Esophagus muscularis mucosa (tissue), 4 donors: Measurements from ENCODE around the gene KCNJ10.

Experiments used
- CTCF ChIP-seq, 3 experiments: fragments of 200-600 bp in 2 of 3; fragments of 450-650 bp in 1 of 3; sonication (generic) in 2 of 3; IDR thresholded peaks; one replicate each; pipeline ENCODE4 v1.5.1; 2017 to 2019; ENCODE audit warnings: antibody characterized with exemption in 3 of 3, mild to moderate bottlenecking in 2 of 3, moderate library complexity in 1 of 3
- EP300 ChIP-seq: sonication (generic); formaldehyde crosslinking; IDR thresholded peaks from one replicate; pipeline ENCODE4 v1.6.1; 2017; ENCODE audit warnings: antibody characterized with exemption
- POLR2A ChIP-seq: fragments of 450-650 bp; IDR thresholded peaks from one replicate; pipeline ENCODE4 v1.6.1; 2017; ENCODE audit warnings: antibody characterized with exemption, moderate library complexity, mild to moderate bottlenecking, low read depth
- POLR2AphosphoS5 ChIP-seq, 2 donors: sonication (generic); formaldehyde crosslinking; IDR thresholded peaks; one replicate each; pipeline ENCODE4 v1.6.1; 2017; ENCODE audit warnings: antibody characterized with exemption in 2 of 2

- TF ChIP-seq POLR2AphosphoS5 (IDR thresholded peaks at IDR 0.05) (no peak), CTCF (IDR thresholded peaks at IDR 0.05) (no peak), POLR2A (no peak), EP300 (no peak)
Measured at GRCh38 chr1:159961636-159962035, 108.3 kb downstream of the KCNJ10 start.
